ENCODE measurements around the gene TMEM250.

Gene TMEM250

GRCh38 chr9:136078024-136078423 lies 40.7 kb downstream of the TMEM250 start:
- no peak for TF ChIP-seq CTCF (IDR thresholded peaks at IDR 0.05)

- no peak for TF ChIP-seq CTCF (IDR thresholded peaks at IDR 0.05)
Observed at GRCh38 chr9:136077491-136077890, 41.2 kb downstream of the TMEM250 start.

DNA sequence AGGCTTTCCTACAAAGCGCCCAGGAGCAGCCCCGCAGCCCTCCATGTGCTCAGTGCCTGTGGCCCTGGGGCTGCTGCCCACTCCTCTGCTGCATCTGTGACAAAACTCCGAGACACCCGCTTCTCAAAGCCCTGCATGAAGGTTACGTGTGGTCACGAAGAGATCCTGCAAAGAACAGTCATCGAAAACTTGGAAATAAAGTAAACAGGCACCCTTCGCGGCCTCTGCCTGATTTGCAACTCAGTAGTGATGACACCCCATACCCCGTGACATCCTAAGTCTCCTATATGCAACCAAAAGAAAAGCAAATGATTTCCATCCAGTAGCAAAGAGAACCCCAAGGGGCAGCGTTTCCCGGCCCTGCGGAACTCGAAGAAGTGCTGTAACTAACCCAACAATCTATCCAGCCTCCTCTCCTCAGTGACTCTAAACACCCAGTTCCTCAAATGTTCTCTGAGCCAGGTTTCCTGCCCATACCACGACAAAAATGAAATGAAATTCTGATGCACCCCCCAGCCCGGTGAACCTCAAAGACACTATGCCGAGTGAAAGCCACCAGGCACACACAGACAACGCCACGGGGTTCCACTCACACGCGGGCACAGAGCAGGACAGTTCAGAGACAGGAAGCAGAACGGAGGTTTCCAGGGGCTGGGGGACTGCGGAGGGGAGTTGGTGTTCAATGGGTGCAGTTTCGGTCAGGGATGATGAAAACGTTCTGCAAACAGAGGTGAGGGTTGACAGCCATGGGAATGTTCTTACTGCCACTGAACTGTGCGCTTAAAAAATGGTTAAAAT lies 42.6 kb downstream of the TMEM250 start:
- TF ChIP-seq CTCF (IDR thresholded peaks at IDR 0.05) = no peak

DNA sequence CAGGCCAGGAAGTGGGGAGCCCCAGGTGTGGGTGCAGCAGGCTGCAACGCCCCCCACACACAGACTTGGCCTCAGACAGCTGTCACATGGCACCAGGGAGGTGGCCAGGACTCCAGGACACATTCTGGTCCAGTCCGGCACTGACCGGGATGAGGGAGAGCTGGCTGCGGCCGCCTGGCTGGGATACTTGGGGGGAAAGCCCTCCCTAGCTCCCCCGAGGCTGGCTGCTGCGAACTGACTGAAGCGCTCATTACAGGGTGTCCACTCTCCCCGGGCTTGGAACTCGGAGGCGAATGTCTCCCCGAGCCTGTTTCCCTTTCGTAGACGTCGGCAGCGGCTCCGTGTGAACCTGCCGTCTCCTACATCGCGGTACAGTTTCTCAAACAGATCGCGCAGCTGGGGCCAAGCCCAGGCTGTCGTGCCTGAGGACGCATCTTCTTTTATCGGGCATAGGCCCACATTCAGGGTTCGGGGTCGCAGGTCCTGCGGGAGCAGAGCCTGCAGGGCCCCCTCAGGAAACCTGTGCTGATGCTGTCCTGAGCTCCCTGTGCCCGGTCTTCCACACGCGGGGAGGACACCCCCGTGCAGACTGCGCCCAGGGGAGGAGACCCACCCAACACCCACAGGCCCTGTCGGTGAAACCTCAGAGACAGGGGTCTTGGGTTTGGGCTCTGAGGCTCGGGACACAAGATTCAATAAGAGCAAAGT lies 43.4 kb downstream of the TMEM250 start:
- TF ChIP-seq CTCF (IDR thresholded peaks at IDR 0.05) = no peak

- TF ChIP-seq CTCF (IDR thresholded peaks at IDR 0.05) = no peak
Observed at GRCh38 chr9:136074706-136075105, 44.0 kb downstream of the TMEM250 start.

Measured in LNCAP (cell line).